ENCODE measurements around the gene CLRN2. TPM values are rescaled to one million over a fixed set of nuclear protein-coding genes. Genes with fewer than 3 reads are reported as not detected.

Gene CLRN2
- total and polyA plus RNA-seq, 4 donors: 0.19 TPM; not detected in 3

DNA sequence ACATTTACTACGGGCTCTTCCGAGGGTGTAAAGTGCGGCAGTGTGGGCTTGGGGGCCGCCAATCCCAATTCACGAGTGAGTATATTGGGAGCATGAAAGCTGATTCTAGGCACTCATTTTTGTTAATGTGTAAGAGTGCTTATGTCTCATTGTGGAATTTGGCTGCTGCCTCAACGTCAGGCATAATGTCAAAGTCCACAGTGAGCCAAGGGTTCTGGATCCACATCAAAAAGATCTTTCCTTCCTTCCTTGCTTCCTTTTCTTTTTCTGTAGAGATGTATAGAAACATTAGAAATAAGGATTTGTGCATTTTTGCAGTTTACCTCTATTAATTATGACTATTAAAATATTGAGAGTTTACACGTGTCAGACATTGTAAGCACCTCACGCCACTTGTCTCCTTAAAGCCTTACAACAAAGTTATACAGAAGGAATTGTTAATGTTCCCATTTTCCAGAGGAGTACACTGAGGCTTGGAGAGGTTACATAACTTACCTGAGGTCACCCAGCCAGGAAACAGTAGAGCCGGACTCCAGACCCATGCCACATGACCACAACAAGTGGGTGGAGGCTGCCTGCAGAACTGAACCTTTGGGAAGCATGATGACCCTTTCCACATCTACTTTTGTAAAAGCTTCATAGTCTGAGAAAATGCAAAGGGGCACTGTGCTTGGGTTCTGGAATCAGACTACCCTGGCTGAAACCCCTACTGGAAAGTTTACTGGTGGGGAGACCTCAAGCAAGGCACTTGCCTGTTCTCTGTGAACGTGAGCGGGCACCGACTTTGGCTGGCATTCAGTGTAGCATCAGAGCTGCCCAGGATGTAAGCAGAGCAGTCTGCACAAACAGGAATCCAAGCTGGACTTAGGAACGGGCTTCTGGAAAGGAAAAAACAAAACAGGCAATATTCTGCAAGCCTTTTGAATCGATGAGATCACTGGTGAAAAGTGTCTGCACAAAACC lies 761 bp downstream of the CLRN2 start:
- H3K27me3 ChIP-seq (ENCODE audit: control insufficient read depth in 4 of 4, insufficient read depth in 4 of 4, low read length in 3 of 4): no peaks in the 10 kb centered on the region
- peak overlapping the region; percentile 52 to 88 for H3K27ac ChIP-seq (ENCODE audit: low read depth in 1 of 2, low read length in 2 of 2)
- H3K4me1 ChIP-seq (ENCODE audit: control insufficient read depth in 4 of 4, insufficient read depth in 4 of 4, low read length in 3 of 4): peaks cover 2 to 40% (median 25%) of the 10 kb centered on the region in 4 donors
- no peak for DNase-seq (ENCODE audit: low spot score)
- no peak overlapping the region for H3K9ac ChIP-seq (ENCODE audit: low read depth in 1 of 2, low read length in 2 of 2)
- TF ChIP-seq, protein P1, sequence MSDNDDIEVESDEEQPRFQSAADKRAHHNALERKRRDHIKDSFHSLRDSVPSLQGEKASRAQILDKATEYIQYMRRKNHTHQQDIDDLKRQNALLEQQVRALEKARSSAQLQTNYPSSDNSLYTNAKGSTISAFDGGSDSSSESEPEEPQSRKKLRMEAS (IDR thresholded peaks at IDR 0.05): no peak
- TF ChIP-seq JUND (IDR thresholded peaks at IDR 0.05) (peak; percentile 5 to 15), NR2F2 (IDR thresholded peaks at IDR 0.05) (peak; percentile 43), YY1 (IDR thresholded peaks at IDR 0.05) (no peak), TAF1 (conservative IDR thresholded peaks at IDR 0.05) (no peak), EGR1 (IDR thresholded peaks at IDR 0.05; ENCODE audit: low read depth in 2 of 2) (peak in 1 of 2 donors; percentile 31), SP1 (IDR thresholded peaks at IDR 0.05) (peak; percentile 94), FOXA1 (IDR thresholded peaks at IDR 0.05) (no peak), HNF4A (conservative IDR thresholded peaks at IDR 0.05) (peak; percentile 68 to 80), RXRA (IDR thresholded peaks at IDR 0.05) (peak; percentile 74 to 76), GABPA (IDR thresholded peaks at IDR 0.05 in 1 of 2, conservative IDR thresholded peaks at IDR 0.05 in 1 of 2) (no peak), REST (IDR thresholded peaks at IDR 0.05) (no peak), HNF4G (IDR thresholded peaks at IDR 0.05) (peak; percentile 56), FOXA2 (IDR thresholded peaks at IDR 0.05) (no peak), RAD21 (IDR thresholded peaks at IDR 0.05) (peak in 1 of 2 donors; percentile 29)
- TF ChIP-seq, protein P2, sequence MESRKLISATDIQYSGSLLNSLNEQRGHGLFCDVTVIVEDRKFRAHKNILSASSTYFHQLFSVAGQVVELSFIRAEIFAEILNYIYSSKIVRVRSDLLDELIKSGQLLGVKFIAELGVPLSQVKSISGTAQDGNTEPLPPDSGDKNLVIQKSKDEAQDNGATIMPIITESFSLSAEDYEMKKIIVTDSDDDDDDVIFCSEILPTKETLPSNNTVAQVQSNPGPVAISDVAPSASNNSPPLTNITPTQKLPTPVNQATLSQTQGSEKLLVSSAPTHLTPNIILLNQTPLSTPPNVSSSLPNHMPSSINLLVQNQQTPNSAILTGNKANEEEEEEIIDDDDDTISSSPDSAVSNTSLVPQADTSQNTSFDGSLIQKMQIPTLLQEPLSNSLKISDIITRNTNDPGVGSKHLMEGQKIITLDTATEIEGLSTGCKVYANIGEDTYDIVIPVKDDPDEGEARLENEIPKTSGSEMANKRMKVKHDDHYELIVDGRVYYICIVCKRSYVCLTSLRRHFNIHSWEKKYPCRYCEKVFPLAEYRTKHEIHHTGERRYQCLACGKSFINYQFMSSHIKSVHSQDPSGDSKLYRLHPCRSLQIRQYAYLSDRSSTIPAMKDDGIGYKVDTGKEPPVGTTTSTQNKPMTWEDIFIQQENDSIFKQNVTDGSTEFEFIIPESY (IDR thresholded peaks at IDR 0.05): no peak
- TF ChIP-seq, protein P3, sequence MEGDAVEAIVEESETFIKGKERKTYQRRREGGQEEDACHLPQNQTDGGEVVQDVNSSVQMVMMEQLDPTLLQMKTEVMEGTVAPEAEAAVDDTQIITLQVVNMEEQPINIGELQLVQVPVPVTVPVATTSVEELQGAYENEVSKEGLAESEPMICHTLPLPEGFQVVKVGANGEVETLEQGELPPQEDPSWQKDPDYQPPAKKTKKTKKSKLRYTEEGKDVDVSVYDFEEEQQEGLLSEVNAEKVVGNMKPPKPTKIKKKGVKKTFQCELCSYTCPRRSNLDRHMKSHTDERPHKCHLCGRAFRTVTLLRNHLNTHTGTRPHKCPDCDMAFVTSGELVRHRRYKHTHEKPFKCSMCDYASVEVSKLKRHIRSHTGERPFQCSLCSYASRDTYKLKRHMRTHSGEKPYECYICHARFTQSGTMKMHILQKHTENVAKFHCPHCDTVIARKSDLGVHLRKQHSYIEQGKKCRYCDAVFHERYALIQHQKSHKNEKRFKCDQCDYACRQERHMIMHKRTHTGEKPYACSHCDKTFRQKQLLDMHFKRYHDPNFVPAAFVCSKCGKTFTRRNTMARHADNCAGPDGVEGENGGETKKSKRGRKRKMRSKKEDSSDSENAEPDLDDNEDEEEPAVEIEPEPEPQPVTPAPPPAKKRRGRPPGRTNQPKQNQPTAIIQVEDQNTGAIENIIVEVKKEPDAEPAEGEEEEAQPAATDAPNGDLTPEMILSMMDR (IDR thresholded peaks at IDR 0.05; ENCODE audit: low read depth, low read length, missing input control): no peak
- TF ChIP-seq, protein P4, sequence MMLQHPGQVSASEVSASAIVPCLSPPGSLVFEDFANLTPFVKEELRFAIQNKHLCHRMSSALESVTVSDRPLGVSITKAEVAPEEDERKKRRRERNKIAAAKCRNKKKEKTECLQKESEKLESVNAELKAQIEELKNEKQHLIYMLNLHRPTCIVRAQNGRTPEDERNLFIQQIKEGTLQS (IDR thresholded peaks at IDR 0.05): no peak
- WGBS: 50% methylated on average over 14 of the region's 14 CpGs
- H3K9me3 ChIP-seq (ENCODE audit: control insufficient read depth in 4 of 4, low read length in 3 of 4): no peaks in the 10 kb centered on the region
- H3K36me3 ChIP-seq (ENCODE audit: control insufficient read depth in 4 of 4, insufficient read depth in 3 of 4, low read depth in 1 of 4, low read length in 3 of 4): no peaks in the 10 kb centered on the region
- peak overlapping the region in 1 of 3 donors; percentile 18 for H3K4me3 ChIP-seq (ENCODE audit: low read depth in 1 of 3, low read length in 3 of 3)

Data from liver (tissue), 9 donors.